Stimulated activated CD4-positive, alpha-beta T cell treated with anti-CD3 and anti-CD28 coated beads, Interleukin-15, amount 100 ng/mL, for 24 hours (primary cell): ENCODE results near the gene UBB.

ENCODE experiments used
- DNase-seq: peaks from one replicate; pipeline ENCODE4 v3.0.0-alpha.2; 2020

The UBB gene

GRCh38 chr17:16380640-16381495 lies at the start of gene UBB:
Gene UBB (plus strand): TSS chr17:16381091. CDS start chr17:16381908, 817 bp downstream.
- peak; percentile 95 for DNase-seq

- DNase-seq, result no peak
Measured at GRCh38 chr17:16338391-16338790, 42.5 kb upstream of the UBB start.

- no peak for DNase-seq
Measured at GRCh38 chr17:16339402-16339801, 41.5 kb upstream of the UBB start.

- DNase-seq, result no peak
Measured at GRCh38 chr17:16339959-16340358, 40.9 kb upstream of the UBB start.

GRCh38 chr17:16342979-16343378 lies 37.9 kb upstream of the UBB start:
- DNase-seq, result no peak

- DNase-seq, result no peak
Measured at GRCh38 chr17:16343569-16343968, 37.3 kb upstream of the UBB start.

- no peak for DNase-seq
Measured at GRCh38 chr17:16345565-16345964, 35.3 kb upstream of the UBB start.

GRCh38 chr17:16346721-16347271 lies 34.1 kb upstream of the UBB start:
- no peak for DNase-seq

GRCh38 chr17:16348586-16348985 lies 32.3 kb upstream of the UBB start:
- no peak for DNase-seq

- DNase-seq, result peak; percentile 9
Measured at GRCh38 chr17:16349431-16349830, 31.5 kb upstream of the UBB start.

GRCh38 chr17:16351831-16352230 lies 29.1 kb upstream of the UBB start:
- DNase-seq, result no peak

- DNase-seq, result peak; percentile 61
Measured at GRCh38 chr17:16352303-16352666, 28.6 kb upstream of the UBB start.

- DNase-seq, result peak; percentile 58
Measured at GRCh38 chr17:16352667-16353316, 28.1 kb upstream of the UBB start.

- DNase-seq, result peak; percentile 80
Measured at GRCh38 chr17:16353317-16354174, 27.3 kb upstream of the UBB start, which contains the start of gene CENPV. Gene CENPV (minus strand): TSS chr17:16353469. CDS start chr17:16353436, 33 bp downstream.

- no peak for DNase-seq
Measured at GRCh38 chr17:16354585-16354984, 26.3 kb upstream of the UBB start.

GRCh38 chr17:16358394-16358793 lies 22.5 kb upstream of the UBB start:
- no peak for DNase-seq

GRCh38 chr17:16361874-16362273 lies 19.0 kb upstream of the UBB start:
- no peak for DNase-seq

- peak; percentile 84 for DNase-seq
Measured at GRCh38 chr17:16363749-16364536, 16.9 kb upstream of the UBB start.

GRCh38 chr17:16364625-16365024 lies 16.3 kb upstream of the UBB start:
- DNase-seq, result no peak

GRCh38 chr17:16371742-16372141 lies 9.1 kb upstream of the UBB start:
- no peak for DNase-seq

- DNase-seq, result no peak
Measured at GRCh38 chr17:16374146-16374938, 6.5 kb upstream of the UBB start.
